ENCODE results near the gene PDE3B.
"Not testable (repeated sequence)": the region's sequence is repeated elsewhere in the genome, so short reads cannot be mapped to it uniquely, and the experiment has no call there.

The PDE3B gene

GRCh38 chr11:14778460-14778859 is 134.9 kb downstream of the PDE3B start:
- not testable (repeated sequence) for H3K27me3 ChIP-seq (ENCODE audit: insufficient read depth, poor library complexity, severe bottlenecking); DNase-seq (ENCODE audit: low read depth in 1 of 2, low spot score in 1 of 2); H3K4me3 ChIP-seq (replicated peaks; ENCODE audit: insufficient read depth, low read length); H3K27ac ChIP-seq (replicated peaks)

- Histone ChIP-seq H3K27me3 (ENCODE audit: insufficient read depth, poor library complexity, severe bottlenecking) (no peaks in the 10 kb centered on the region), H3K4me3 (replicated peaks; ENCODE audit: insufficient read depth, low read length) (no peak overlapping the region), H3K27ac (replicated peaks) (no peak overlapping the region)
- TF ChIP-seq REST (IDR thresholded peaks at IDR 0.05; ENCODE audit: insufficient replicate concordance, low read depth) (no peak), GABPA (IDR thresholded peaks at IDR 0.05; ENCODE audit: low read depth) (no peak), SPI1 (IDR thresholded peaks at IDR 0.05; ENCODE audit: borderline replicate concordance, low read depth) (no peak), POLR2AphosphoS5 (IDR thresholded peaks at IDR 0.05; ENCODE audit: low read depth) (no peak), CTCF (IDR thresholded peaks at IDR 0.05; ENCODE audit: insufficient read depth, low read length) (no peak)
- DNase-seq (ENCODE audit: low read depth in 1 of 2, low spot score in 1 of 2) = no peak
Observed at GRCh38 chr11:14783788-14784187, 140.2 kb downstream of the PDE3B start.

- no peak for TF ChIP-seq GABPA (IDR thresholded peaks at IDR 0.05; ENCODE audit: low read depth)
- TF ChIP-seq POLR2AphosphoS5 (IDR thresholded peaks at IDR 0.05; ENCODE audit: low read depth) = no peak
- TF ChIP-seq SPI1 (IDR thresholded peaks at IDR 0.05; ENCODE audit: borderline replicate concordance, low read depth) = no peak
- no peak overlapping the region for H3K27ac ChIP-seq (replicated peaks)
- DNase-seq (ENCODE audit: low read depth in 1 of 2, low spot score in 1 of 2) = no peak
- H3K4me3 ChIP-seq (replicated peaks; ENCODE audit: insufficient read depth, low read length) = no peak overlapping the region
- no peaks in the 10 kb centered on the region for H3K27me3 ChIP-seq (ENCODE audit: insufficient read depth, poor library complexity, severe bottlenecking)
Observed at GRCh38 chr11:14784230-14784629, 140.6 kb downstream of the PDE3B start.

- H3K27me3 ChIP-seq (ENCODE audit: insufficient read depth, poor library complexity, severe bottlenecking) = no peaks in the 10 kb centered on the region
- TF ChIP-seq GABPA (IDR thresholded peaks at IDR 0.05; ENCODE audit: low read depth) (no peak), CTCF (IDR thresholded peaks at IDR 0.05; ENCODE audit: insufficient read depth, low read length) (peak; percentile 14), REST (IDR thresholded peaks at IDR 0.05; ENCODE audit: insufficient replicate concordance, low read depth) (no peak)
- H3K4me3 ChIP-seq (replicated peaks; ENCODE audit: insufficient read depth, low read length) = no peak overlapping the region
- DNase-seq (ENCODE audit: low read depth in 1 of 2, low spot score in 1 of 2) = no peak
- H3K27ac ChIP-seq (replicated peaks) = no peak overlapping the region
Observed at GRCh38 chr11:14789879-14790484, 146.4 kb downstream of the PDE3B start.

GRCh38 chr11:14793546-14793945 is 149.9 kb downstream of the PDE3B start:
- DNase-seq (ENCODE audit: low read depth in 1 of 2, low spot score in 1 of 2) = no peak
- Histone ChIP-seq H3K27me3 (ENCODE audit: insufficient read depth, poor library complexity, severe bottlenecking) (no peaks in the 10 kb centered on the region), H3K4me3 (replicated peaks; ENCODE audit: insufficient read depth, low read length) (no peak overlapping the region), H3K27ac (replicated peaks) (no peak overlapping the region)
- no peak for TF ChIP-seq POLR2AphosphoS5 (IDR thresholded peaks at IDR 0.05; ENCODE audit: low read depth)
- TF ChIP-seq REST (IDR thresholded peaks at IDR 0.05; ENCODE audit: insufficient replicate concordance, low read depth) = no peak
- TF ChIP-seq GABPA (IDR thresholded peaks at IDR 0.05; ENCODE audit: low read depth) = no peak
- TF ChIP-seq CTCF (IDR thresholded peaks at IDR 0.05; ENCODE audit: insufficient read depth, low read length) = no peak
- TF ChIP-seq SPI1 (IDR thresholded peaks at IDR 0.05; ENCODE audit: borderline replicate concordance, low read depth) = no peak

GRCh38 chr11:14796028-14796427 is 152.4 kb downstream of the PDE3B start:
- DNase-seq (ENCODE audit: low read depth in 1 of 2, low spot score in 1 of 2); H3K4me3 ChIP-seq (replicated peaks; ENCODE audit: insufficient read depth, low read length): not testable (repeated sequence)

More at GRCh38 chr11:14796028-14796427, 152.4 kb downstream of the PDE3B start:
- not testable (repeated sequence) for H3K27ac ChIP-seq (replicated peaks); H3K27me3 ChIP-seq (ENCODE audit: insufficient read depth, poor library complexity, severe bottlenecking)

All from HL-60 (cell line).